ENCODE data around the gene CPVL. TPM values are rescaled to one million over a fixed set of nuclear protein-coding genes. Genes with fewer than 3 reads are reported as not detected.

Gene CPVL
- total and polyA plus RNA-seq, 2 experiments from 2014 or later = 31.9 to 37.8 TPM

DNA sequence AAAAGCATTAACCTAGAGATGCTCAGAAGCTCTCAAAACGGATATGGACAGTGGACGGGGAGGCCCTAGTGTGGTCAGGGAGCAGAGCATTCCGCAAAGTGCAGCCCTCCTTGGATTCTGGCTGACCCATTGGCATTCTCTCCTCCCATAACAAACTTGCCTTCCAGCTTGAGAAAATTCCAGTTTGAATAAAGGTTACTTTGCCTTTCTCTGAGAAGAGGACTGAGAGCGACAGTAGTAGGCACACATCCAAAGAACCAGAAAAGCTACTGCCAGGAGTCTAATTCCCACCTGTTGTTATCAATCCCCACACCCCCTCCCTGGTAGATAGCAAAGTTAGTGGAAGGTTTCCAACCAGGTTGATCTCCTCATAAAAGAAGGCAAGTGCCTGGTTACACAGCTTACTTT, 103.5 kb downstream of the CPVL start:
- H3K9me2 ChIP-seq (ENCODE audit: insufficient read depth) = no peaks in the 10 kb centered on the region
- Mint-ChIP-seq H3K4me3 (no peak overlapping the region), H3K4me1 (peaks cover 74% of the 10 kb centered on the region), H3K27me3 (ENCODE audit: insufficient read depth, low read depth, poor library complexity) (peaks cover 1% of the 10 kb centered on the region), H3K36me3 (ENCODE audit: low read depth) (no peaks in the 10 kb centered on the region), H3K9me3 (no peaks in the 10 kb centered on the region), H3K27ac (no peak overlapping the region; the same call in 1 of the 2 replicates)
- H2AFZ ChIP-seq = no peak overlapping the region
- H3K4me2 ChIP-seq = no peak overlapping the region
- no peaks in the 10 kb centered on the region for H4K20me1 ChIP-seq (replicated peaks; ENCODE audit: insufficient read depth)
- H3F3A ChIP-seq (replicated peaks; ENCODE audit: low read depth) = no peaks in the 10 kb centered on the region
- H3K36me3 ChIP-seq (ENCODE audit: insufficient read depth) = no peaks in the 10 kb centered on the region
- ATAC-seq (no peak), DNase-seq (ENCODE audit: low spot score) (no peak)
- no peak overlapping the region for H3K27ac ChIP-seq (ENCODE audit: low read depth)
- peaks cover 49% of the 10 kb centered on the region for H3K4me1 ChIP-seq (ENCODE audit: insufficient read depth)
- H3K27me3 ChIP-seq (ENCODE audit: insufficient read depth) = 0 out of 2 replicates have a peak, but pooled peaks cover 3% of the 10 kb centered on the region
- no peak overlapping the region for H3K4me3 ChIP-seq
- H3K79me2 ChIP-seq (replicated peaks; ENCODE audit: insufficient read depth) = no peaks in the 10 kb centered on the region
- TF ChIP-seq STAT1 (IDR thresholded peaks at IDR 0.05; ENCODE audit: unreplicated experiment) = no peak
- TF ChIP-seq POLR2AphosphoS5 (IDR thresholded peaks at IDR 0.05; ENCODE audit: low read depth) = no peak
- TF ChIP-seq, protein P1, sequence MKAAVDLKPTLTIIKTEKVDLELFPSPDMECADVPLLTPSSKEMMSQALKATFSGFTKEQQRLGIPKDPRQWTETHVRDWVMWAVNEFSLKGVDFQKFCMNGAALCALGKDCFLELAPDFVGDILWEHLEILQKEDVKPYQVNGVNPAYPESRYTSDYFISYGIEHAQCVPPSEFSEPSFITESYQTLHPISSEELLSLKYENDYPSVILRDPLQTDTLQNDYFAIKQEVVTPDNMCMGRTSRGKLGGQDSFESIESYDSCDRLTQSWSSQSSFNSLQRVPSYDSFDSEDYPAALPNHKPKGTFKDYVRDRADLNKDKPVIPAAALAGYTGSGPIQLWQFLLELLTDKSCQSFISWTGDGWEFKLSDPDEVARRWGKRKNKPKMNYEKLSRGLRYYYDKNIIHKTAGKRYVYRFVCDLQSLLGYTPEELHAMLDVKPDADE (IDR thresholded peaks at IDR 0.05) = no peak

DNA sequence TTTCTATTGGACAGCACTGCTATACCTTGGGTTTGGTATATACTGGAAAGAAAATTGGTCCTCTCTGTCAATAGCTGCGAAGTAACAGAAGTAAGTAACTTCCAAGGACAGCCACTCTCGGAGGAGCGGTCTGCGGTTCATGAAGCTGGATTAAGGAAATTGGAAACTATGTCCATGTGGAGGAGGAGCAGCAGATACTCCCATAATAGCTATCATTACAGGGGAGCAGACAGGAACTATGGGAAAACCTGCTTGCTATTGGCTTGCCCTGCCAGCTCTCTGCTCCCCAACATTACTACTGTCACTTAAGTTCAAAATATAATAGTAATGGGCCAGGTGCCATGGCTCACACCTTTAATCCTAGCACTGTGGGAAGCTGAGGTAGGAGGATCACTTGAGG, 104.3 kb downstream of the CPVL start:
- Histone ChIP-seq H3K4me3 (no peak overlapping the region), H3K4me2 (no peak overlapping the region), H4K20me1 (replicated peaks; ENCODE audit: insufficient read depth) (no peaks in the 10 kb centered on the region), H3K27me3 (ENCODE audit: insufficient read depth) (no peaks in the 10 kb centered on the region), H2AFZ (no peak overlapping the region), H3K79me2 (replicated peaks; ENCODE audit: insufficient read depth) (no peaks in the 10 kb centered on the region), H3K4me1 (ENCODE audit: insufficient read depth) (peaks cover 43% of the 10 kb centered on the region), H3K36me3 (ENCODE audit: insufficient read depth) (no peaks in the 10 kb centered on the region), H3K9me2 (ENCODE audit: insufficient read depth) (no peaks in the 10 kb centered on the region), H3K27ac (ENCODE audit: low read depth) (no peak overlapping the region), H3F3A (replicated peaks; ENCODE audit: low read depth) (no peaks in the 10 kb centered on the region)
- no peak for ATAC-seq
- Mint-ChIP-seq H3K36me3 (ENCODE audit: low read depth) (no peaks in the 10 kb centered on the region), H3K27me3 (ENCODE audit: insufficient read depth, low read depth, poor library complexity) (peaks cover 1% of the 10 kb centered on the region), H3K4me3 (no peak overlapping the region), H3K27ac (no peak overlapping the region), H3K9me3 (no peaks in the 10 kb centered on the region), H3K4me1 (peaks cover 65% of the 10 kb centered on the region)
- DNase-seq (ENCODE audit: low spot score) = no peak
- TF ChIP-seq, protein P2, sequence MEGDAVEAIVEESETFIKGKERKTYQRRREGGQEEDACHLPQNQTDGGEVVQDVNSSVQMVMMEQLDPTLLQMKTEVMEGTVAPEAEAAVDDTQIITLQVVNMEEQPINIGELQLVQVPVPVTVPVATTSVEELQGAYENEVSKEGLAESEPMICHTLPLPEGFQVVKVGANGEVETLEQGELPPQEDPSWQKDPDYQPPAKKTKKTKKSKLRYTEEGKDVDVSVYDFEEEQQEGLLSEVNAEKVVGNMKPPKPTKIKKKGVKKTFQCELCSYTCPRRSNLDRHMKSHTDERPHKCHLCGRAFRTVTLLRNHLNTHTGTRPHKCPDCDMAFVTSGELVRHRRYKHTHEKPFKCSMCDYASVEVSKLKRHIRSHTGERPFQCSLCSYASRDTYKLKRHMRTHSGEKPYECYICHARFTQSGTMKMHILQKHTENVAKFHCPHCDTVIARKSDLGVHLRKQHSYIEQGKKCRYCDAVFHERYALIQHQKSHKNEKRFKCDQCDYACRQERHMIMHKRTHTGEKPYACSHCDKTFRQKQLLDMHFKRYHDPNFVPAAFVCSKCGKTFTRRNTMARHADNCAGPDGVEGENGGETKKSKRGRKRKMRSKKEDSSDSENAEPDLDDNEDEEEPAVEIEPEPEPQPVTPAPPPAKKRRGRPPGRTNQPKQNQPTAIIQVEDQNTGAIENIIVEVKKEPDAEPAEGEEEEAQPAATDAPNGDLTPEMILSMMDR (conservative IDR thresholded peaks at IDR 0.05; ENCODE audit: low read depth in 2 of 2) = no peak
- no peak for TF ChIP-seq STAT1 (IDR thresholded peaks at IDR 0.05; ENCODE audit: unreplicated experiment)
- TF ChIP-seq ZNF114 (CRISPR knock-in tag; IDR thresholded peaks at IDR 0.05) = no peak
- TF ChIP-seq, protein P3, sequence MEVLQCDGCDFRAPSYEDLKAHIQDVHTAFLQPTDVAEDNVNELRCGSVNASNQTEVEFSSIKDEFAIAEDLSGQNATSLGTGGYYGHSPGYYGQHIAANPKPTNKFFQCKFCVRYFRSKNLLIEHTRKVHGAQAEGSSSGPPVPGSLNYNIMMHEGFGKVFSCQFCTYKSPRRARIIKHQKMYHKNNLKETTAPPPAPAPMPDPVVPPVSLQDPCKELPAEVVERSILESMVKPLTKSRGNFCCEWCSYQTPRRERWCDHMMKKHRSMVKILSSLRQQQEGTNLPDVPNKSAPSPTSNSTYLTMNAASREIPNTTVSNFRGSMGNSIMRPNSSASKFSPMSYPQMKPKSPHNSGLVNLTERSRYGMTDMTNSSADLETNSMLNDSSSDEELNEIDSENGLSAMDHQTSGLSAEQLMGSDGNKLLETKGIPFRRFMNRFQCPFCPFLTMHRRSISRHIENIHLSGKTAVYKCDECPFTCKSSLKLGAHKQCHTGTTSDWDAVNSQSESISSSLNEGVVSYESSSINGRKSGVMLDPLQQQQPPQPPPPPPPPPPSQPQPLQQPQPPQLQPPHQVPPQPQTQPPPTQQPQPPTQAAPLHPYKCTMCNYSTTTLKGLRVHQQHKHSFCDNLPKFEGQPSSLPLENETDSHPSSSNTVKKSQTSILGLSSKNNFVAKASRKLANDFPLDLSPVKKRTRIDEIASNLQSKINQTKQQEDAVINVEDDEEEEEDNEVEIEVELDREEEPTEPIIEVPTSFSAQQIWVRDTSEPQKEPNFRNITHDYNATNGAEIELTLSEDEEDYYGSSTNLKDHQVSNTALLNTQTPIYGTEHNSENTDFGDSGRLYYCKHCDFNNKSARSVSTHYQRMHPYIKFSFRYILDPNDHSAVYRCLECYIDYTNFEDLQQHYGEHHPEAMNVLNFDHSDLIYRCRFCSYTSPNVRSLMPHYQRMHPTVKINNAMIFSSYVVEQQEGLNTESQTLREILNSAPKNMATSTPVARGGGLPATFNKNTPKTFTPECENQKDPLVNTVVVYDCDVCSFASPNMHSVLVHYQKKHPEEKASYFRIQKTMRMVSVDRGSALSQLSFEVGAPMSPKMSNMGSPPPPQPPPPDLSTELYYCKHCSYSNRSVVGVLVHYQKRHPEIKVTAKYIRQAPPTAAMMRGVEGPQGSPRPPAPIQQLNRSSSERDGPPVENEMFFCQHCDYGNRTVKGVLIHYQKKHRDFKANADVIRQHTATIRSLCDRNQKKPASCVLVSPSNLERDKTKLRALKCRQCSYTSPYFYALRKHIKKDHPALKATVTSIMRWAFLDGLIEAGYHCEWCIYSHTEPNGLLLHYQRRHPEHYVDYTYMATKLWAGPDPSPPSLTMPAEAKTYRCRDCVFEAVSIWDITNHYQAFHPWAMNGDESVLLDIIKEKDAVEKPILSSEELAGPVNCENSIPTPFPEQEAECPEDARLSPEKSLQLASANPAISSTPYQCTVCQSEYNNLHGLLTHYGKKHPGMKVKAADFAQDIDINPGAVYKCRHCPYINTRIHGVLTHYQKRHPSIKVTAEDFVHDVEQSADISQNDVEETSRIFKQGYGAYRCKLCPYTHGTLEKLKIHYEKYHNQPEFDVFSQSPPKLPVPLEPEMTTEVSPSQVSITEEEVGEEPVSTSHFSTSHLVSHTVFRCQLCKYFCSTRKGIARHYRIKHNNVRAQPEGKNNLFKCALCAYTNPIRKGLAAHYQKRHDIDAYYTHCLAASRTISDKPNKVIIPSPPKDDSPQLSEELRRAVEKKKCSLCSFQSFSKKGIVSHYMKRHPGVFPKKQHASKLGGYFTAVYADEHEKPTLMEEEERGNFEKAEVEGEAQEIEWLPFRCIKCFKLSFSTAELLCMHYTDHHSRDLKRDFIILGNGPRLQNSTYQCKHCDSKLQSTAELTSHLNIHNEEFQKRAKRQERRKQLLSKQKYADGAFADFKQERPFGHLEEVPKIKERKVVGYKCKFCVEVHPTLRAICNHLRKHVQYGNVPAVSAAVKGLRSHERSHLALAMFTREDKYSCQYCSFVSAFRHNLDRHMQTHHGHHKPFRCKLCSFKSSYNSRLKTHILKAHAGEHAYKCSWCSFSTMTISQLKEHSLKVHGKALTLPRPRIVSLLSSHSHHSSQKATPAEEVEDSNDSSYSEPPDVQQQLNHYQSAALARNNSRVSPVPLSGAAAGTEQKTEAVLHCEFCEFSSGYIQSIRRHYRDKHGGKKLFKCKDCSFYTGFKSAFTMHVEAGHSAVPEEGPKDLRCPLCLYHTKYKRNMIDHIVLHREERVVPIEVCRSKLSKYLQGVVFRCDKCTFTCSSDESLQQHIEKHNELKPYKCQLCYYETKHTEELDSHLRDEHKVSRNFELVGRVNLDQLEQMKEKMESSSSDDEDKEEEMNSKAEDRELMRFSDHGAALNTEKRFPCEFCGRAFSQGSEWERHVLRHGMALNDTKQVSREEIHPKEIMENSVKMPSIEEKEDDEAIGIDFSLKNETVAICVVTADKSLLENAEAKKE (CRISPR knock-in tag; IDR thresholded peaks at IDR 0.05) = no peak
- no peak for TF ChIP-seq ZNF331 (CRISPR knock-in tag; IDR thresholded peaks at IDR 0.05; ENCODE audit: low read depth)
- no peak for TF ChIP-seq EZH2phosphoT487 (IDR thresholded peaks at IDR 0.05; ENCODE audit: unreplicated experiment)
- no peak for TF ChIP-seq EZH2 (IDR thresholded peaks at IDR 0.05; ENCODE audit: low read depth, unreplicated experiment)
- TF ChIP-seq, protein P1 (IDR thresholded peaks at IDR 0.05) = no peak
- TF ChIP-seq NANOG (IDR thresholded peaks at IDR 0.05; ENCODE audit: borderline replicate concordance) = no peak
- TF ChIP-seq CREB1 (CRISPR knock-in tag; IDR thresholded peaks at IDR 0.05; ENCODE audit: low read depth) = no peak
- TF ChIP-seq POLR2AphosphoS5 (IDR thresholded peaks at IDR 0.05; ENCODE audit: low read depth) = no peak
